ENCODE measurements around the gene ACHE. TPM values are rescaled to one million over a fixed set of nuclear protein-coding genes. Genes with fewer than 3 reads are reported as not detected.

The ACHE gene
- total and polyA plus RNA-seq, 2 donors (not counting 1 experiment from before 2014, with no cell fraction given) = under 0.01 to 0.07 TPM

GRCh38 chr7:100882785-100883526, 12.7 kb downstream of the ACHE start:
- Histone ChIP-seq H3K4me2 (ENCODE audit: extremely low read depth, insufficient read depth, low read length) (no peak overlapping the region), H3K4me3 (replicated peaks in 1 of 4; ENCODE audit: control extremely low read depth in 1 of 4, insufficient read depth in 1 of 4, low read depth in 3 of 4, low read length in 4 of 4) (no peak overlapping the region), H3K4me1 (ENCODE audit: control insufficient read depth, extremely low read depth, insufficient read depth, low read length) (no peaks in the 10 kb centered on the region), H3K79me2 (ENCODE audit: control insufficient read depth, insufficient read depth, low read length) (peaks cover 43% of the 10 kb centered on the region), H3K9me3 (ENCODE audit: control insufficient read depth, insufficient read depth, low read depth, low read length) (no peaks in the 10 kb centered on the region), H4K20me1 (ENCODE audit: control insufficient read depth, extremely low read depth, insufficient read depth, low read length) (no peaks in the 10 kb centered on the region), H3K36me3 (ENCODE audit: control insufficient read depth, insufficient read depth, low read length) (peaks cover 57% of the 10 kb centered on the region), H3K27me3 (ENCODE audit: control insufficient read depth, insufficient read depth, low read length) (no peaks in the 10 kb centered on the region), H3K9ac (ENCODE audit: insufficient read depth, low read length) (no peak overlapping the region), H3K27ac (ENCODE audit: insufficient read depth, low read length) (no peak overlapping the region), H2AFZ (ENCODE audit: low read length) (no peak overlapping the region)
- TF ChIP-seq CTCF (conservative IDR thresholded peaks at IDR 0.05 in 1 of 2, IDR thresholded peaks at IDR 0.05 in 1 of 2; ENCODE audit: low read depth in 1 of 2, low read length in 2 of 2) (no peak), EZH2 (IDR thresholded peaks at IDR 0.05; ENCODE audit: low read length, missing control alignments) (no peak)
- no peak for DNase-seq (ENCODE audit: low read depth in 2 of 2)

GRCh38 chr7:100882201-100882600, 13.5 kb downstream of the ACHE start:
- H3K79me2 ChIP-seq (ENCODE audit: control insufficient read depth, insufficient read depth, low read length) = peaks cover 50% of the 10 kb centered on the region
- no peaks in the 10 kb centered on the region for H3K4me1 ChIP-seq (ENCODE audit: control insufficient read depth, extremely low read depth, insufficient read depth, low read length)
- H3K36me3 ChIP-seq (ENCODE audit: control insufficient read depth, insufficient read depth, low read length) = peaks cover 51% of the 10 kb centered on the region
- H3K9me3 ChIP-seq (ENCODE audit: control insufficient read depth, insufficient read depth, low read depth, low read length) = no peaks in the 10 kb centered on the region
- no peaks in the 10 kb centered on the region for H3K27me3 ChIP-seq (ENCODE audit: control insufficient read depth, insufficient read depth, low read length)
- no peak overlapping the region for H3K4me2 ChIP-seq (ENCODE audit: extremely low read depth, insufficient read depth, low read length)
- no peak overlapping the region for H2AFZ ChIP-seq (ENCODE audit: low read length)
- no peak for TF ChIP-seq EZH2 (IDR thresholded peaks at IDR 0.05; ENCODE audit: low read length, missing control alignments)
- TF ChIP-seq CTCF (conservative IDR thresholded peaks at IDR 0.05 in 1 of 2, IDR thresholded peaks at IDR 0.05 in 1 of 2; ENCODE audit: low read depth in 1 of 2, low read length in 2 of 2) = no peak
- H3K4me3 ChIP-seq (replicated peaks in 1 of 4; ENCODE audit: control extremely low read depth in 1 of 4, insufficient read depth in 1 of 4, low read depth in 3 of 4, low read length in 4 of 4) = no peak overlapping the region
- no peak for DNase-seq (ENCODE audit: low read depth in 2 of 2)
- peak overlapping the region; percentile 2 for H3K9ac ChIP-seq (ENCODE audit: insufficient read depth, low read length)
- H4K20me1 ChIP-seq (ENCODE audit: control insufficient read depth, extremely low read depth, insufficient read depth, low read length) = no peaks in the 10 kb centered on the region
- H3K27ac ChIP-seq (ENCODE audit: insufficient read depth, low read length) = no peak overlapping the region

GRCh38 chr7:100881136-100881535, 14.6 kb downstream of the ACHE start:
- DNase-seq (ENCODE audit: low read depth in 2 of 2) = no peak
- Histone ChIP-seq H3K9ac (ENCODE audit: insufficient read depth, low read length) (no peak overlapping the region), H3K27ac (ENCODE audit: insufficient read depth, low read length) (no peak overlapping the region), H3K4me2 (ENCODE audit: extremely low read depth, insufficient read depth, low read length) (no peak overlapping the region), H3K9me3 (ENCODE audit: control insufficient read depth, insufficient read depth, low read depth, low read length) (no peaks in the 10 kb centered on the region), H2AFZ (ENCODE audit: low read length) (no peak overlapping the region), H3K27me3 (ENCODE audit: control insufficient read depth, insufficient read depth, low read length) (no peaks in the 10 kb centered on the region), H3K79me2 (ENCODE audit: control insufficient read depth, insufficient read depth, low read length) (peaks cover 59% of the 10 kb centered on the region), H3K36me3 (ENCODE audit: control insufficient read depth, insufficient read depth, low read length) (peaks cover 45% of the 10 kb centered on the region), H3K4me1 (ENCODE audit: control insufficient read depth, extremely low read depth, insufficient read depth, low read length) (peaks cover 6% of the 10 kb centered on the region), H3K4me3 (replicated peaks in 1 of 4; ENCODE audit: control extremely low read depth in 1 of 4, insufficient read depth in 1 of 4, low read depth in 3 of 4, low read length in 4 of 4) (no peak overlapping the region), H4K20me1 (ENCODE audit: control insufficient read depth, extremely low read depth, insufficient read depth, low read length) (no peaks in the 10 kb centered on the region)
- TF ChIP-seq CTCF (conservative IDR thresholded peaks at IDR 0.05 in 1 of 2, IDR thresholded peaks at IDR 0.05 in 1 of 2; ENCODE audit: low read depth in 1 of 2, low read length in 2 of 2) (no peak), EZH2 (IDR thresholded peaks at IDR 0.05; ENCODE audit: low read length, missing control alignments) (no peak)
